BE2C (cell line): Measurements from ENCODE around the gene IL20RA.

Source experiments
- DNase-seq: peaks from one replicate; pipeline ENCODE4 v3.0.0-alpha.2; 2020
- H3K27me3 ChIP-seq: fragments of 250-450 bp; sonication (Bioruptor Pico); 2 replicates; pipeline ENCODE4 v1.5.1; 2020; ENCODE audit warnings: mild to moderate bottlenecking
- H3K36me3 ChIP-seq: fragments of 250-450 bp; sonication (Bioruptor Pico); 2 replicates; pipeline ENCODE4 v1.5.1; 2020; ENCODE audit warnings: mild to moderate bottlenecking
- H3K4me1 ChIP-seq: fragments of 250-450 bp; sonication (Bioruptor Pico); 2 replicates; pipeline ENCODE4 v1.5.1; 2020
- H3K4me3 ChIP-seq: 2 replicates; pipeline ENCODE4 v1.5.1; 2011; ENCODE audit warnings: low read depth, low read length
- H3K9me3 ChIP-seq: fragments of 250-450 bp; sonication (Bioruptor Pico); 2 replicates; pipeline ENCODE4 v1.5.1; 2020
- TF ChIP-seq, protein P1 (sequence below): IDR thresholded peaks from 2 replicates; pipeline ENCODE4 v1.5.1; 2012; ENCODE audit warnings: mild to moderate bottlenecking, low read depth, low read length

Gene IL20RA

DNA sequence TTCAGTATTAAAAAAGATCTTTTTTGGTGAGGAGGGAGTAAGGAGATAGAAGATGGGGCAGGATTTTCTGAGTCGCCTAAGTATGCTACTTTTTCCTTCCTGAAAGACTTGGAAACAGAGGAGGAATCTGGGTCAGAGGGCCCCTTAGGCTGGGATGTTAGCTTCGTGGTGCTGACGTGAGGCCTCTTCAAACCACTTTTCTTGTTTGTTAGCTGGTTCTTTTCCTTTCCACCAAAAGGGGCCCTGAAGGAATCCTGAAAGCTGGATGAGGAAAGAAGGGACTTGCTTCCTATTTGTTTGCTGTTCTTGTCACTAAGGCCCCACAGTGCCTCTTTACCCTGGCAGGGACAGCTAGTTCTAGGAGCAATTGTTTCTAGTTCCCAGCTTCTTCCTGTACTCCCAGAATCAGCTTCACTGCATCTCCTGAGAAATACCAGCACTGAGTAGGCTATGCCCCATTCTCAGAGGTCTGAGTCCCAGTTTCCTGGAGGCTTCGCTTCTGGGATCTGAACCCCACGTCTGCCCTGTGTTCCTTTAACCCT lies 2.2 kb upstream of the IL20RA start:
- H3K9me3 ChIP-seq = peaks cover 2% of the 10 kb centered on the region; the same call in 1 of the 2 replicates
- H3K4me1 ChIP-seq = no peaks in the 10 kb centered on the region; the same call in 1 of the 2 replicates
- TF ChIP-seq, protein P1, sequence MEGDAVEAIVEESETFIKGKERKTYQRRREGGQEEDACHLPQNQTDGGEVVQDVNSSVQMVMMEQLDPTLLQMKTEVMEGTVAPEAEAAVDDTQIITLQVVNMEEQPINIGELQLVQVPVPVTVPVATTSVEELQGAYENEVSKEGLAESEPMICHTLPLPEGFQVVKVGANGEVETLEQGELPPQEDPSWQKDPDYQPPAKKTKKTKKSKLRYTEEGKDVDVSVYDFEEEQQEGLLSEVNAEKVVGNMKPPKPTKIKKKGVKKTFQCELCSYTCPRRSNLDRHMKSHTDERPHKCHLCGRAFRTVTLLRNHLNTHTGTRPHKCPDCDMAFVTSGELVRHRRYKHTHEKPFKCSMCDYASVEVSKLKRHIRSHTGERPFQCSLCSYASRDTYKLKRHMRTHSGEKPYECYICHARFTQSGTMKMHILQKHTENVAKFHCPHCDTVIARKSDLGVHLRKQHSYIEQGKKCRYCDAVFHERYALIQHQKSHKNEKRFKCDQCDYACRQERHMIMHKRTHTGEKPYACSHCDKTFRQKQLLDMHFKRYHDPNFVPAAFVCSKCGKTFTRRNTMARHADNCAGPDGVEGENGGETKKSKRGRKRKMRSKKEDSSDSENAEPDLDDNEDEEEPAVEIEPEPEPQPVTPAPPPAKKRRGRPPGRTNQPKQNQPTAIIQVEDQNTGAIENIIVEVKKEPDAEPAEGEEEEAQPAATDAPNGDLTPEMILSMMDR = no peak
- no peaks in the 10 kb centered on the region for H3K36me3 ChIP-seq
- no peaks in the 10 kb centered on the region for H3K27me3 ChIP-seq
- DNase-seq = no peak
- no peak overlapping the region for H3K4me3 ChIP-seq

DNA sequence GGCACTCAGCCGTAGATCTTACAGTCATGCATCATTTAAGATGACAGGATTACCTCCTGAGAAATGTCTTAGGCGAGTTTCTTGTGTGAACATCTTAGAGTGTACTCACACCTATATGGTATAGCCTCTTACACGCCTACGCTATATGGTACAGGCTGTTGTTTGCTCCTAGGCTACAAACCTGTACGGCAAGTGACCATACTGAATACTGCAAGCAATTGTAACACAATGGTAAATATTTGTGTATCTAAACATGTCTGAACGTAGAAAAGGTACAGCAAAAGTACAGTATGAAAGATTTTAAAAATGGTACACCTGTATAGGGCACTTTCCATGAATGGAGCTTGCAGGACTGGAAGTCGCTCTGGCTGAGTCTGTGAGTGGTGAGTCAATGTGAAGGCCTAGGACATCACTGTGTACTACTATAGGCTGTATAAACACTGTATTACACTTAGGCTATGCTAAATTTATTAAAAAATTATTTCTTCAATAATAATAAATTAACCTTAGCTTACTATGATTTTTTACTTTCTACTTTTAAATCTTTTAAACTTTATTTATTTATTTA lies 541 bp upstream of the IL20RA start:
- Histone ChIP-seq H3K27me3 (no peaks in the 10 kb centered on the region), H3K4me3 (no peak overlapping the region)
- TF ChIP-seq, protein P1 = no peak

DNA sequence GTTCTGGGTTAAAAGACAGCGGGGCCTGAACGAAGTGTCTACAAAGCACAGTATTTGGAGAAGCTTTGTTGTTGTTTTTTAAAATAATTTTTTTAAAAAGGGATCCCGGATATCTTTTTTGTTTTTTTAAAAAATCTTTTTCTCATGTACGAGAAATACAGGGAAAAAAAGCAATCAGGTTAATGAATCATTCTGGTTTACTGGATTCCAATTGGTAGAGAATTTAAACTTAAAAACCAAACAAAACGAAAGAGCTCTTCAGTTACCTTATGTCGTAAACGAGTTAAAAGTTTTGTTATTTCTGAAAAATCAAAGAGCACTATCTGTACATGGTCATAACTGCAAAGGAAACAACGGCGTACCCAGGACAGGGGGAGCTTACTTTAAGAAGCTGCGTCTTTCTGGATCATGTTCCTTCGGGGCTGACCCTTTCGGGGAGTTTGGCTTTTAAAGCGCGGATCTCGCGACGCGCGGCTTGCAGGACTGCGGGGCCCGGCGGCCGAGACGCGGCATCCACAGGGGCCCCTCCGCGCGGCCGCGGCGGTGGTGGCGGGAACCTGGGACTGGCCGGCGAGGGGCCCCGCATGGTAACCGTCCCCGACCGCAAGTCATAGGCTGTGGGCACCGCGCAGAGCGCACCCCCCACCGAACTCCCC lies 927 bp downstream of the IL20RA start:
- TF ChIP-seq, protein P1 = no peak
- DNase-seq = peak; percentile 44
- H3K9me3 ChIP-seq = peaks cover 2% of the 10 kb centered on the region; the same call in 1 of the 2 replicates
- H3K4me3 ChIP-seq = peak overlapping the region; percentile 72
- no peaks in the 10 kb centered on the region for H3K36me3 ChIP-seq
- no peaks in the 10 kb centered on the region for H3K27me3 ChIP-seq
- H3K4me1 ChIP-seq = no peaks in the 10 kb centered on the region; the same call in 1 of the 2 replicates

More for the DNA sequence above, 541 bp upstream of the IL20RA start:
- H3K36me3 ChIP-seq = no peaks in the 10 kb centered on the region
- H3K4me1 ChIP-seq = no peaks in the 10 kb centered on the region; the same call in 1 of the 2 replicates
- peaks cover 2% of the 10 kb centered on the region; the same call in 1 of the 2 replicates for H3K9me3 ChIP-seq
- no peak for DNase-seq

DNA sequence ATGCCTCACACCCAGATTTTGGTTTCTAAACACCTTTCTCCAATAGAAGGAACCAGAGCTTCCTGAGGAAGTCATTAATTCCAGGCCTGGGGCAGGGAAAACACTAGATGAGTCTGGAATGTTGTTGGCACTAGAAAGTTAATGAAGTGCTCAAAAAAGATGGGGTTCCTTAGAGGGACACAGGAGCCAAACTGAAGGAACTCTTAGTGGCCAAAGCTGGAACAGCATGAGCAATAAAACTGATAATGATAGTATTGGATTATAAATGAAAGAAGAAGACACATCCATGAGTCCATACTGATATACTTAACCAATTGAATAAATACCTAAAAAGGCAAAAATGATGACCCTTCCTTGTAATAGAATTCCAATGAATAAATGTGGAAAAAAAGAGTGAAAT lies 4.4 kb downstream of the IL20RA start:
- TF ChIP-seq, protein P1 = peak; percentile 26

DNA sequence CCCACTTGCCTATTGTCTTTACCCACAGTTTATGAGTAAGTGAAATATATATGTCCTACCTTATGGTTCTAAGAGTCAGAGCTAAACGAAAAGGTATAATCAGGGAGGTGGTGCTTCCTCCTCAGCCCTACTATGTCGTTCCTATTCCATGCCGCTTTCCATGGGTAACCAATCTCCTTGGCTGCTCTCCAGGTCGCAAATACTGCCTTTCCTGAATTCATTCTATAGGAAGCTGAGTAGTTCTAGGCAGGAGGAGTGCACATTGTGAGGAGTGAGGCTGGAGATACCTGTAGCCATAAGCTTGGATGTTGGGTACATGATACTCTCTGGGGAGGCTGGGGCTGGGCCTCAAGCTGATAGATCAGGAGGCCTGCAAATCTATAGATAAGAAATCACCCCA lies 5.8 kb downstream of the IL20RA start:
- Histone ChIP-seq H3K27me3 (no peaks in the 10 kb centered on the region), H3K9me3 (no peaks in the 10 kb centered on the region), H3K36me3 (no peaks in the 10 kb centered on the region), H3K4me1 (no peaks in the 10 kb centered on the region; the same call in 1 of the 2 replicates), H3K4me3 (no peak overlapping the region)
- DNase-seq = no peak
- TF ChIP-seq, protein P1 = no peak

More for the DNA sequence above, 4.4 kb downstream of the IL20RA start:
- H3K36me3 ChIP-seq = no peaks in the 10 kb centered on the region
- H3K9me3 ChIP-seq = peaks cover 2% of the 10 kb centered on the region; the same call in 1 of the 2 replicates
- DNase-seq = no peak
- no peaks in the 10 kb centered on the region; the same call in 1 of the 2 replicates for H3K4me1 ChIP-seq
- no peaks in the 10 kb centered on the region for H3K27me3 ChIP-seq
- no peak overlapping the region for H3K4me3 ChIP-seq
